Activated naive CD4-positive, alpha-beta T cell treated with anti-CD3 and anti-CD28 coated beads, Interleukin-2, amount 50 U/mL, for 24 hours (primary cell): ENCODE measurements around the gene SHISA5.
"Not testable (repeated sequence)": the region's sequence is repeated elsewhere in the genome, so short reads cannot be mapped to it uniquely, and the experiment has no call there.

ENCODE experiments used
- H3K27ac Mint-ChIP-seq: one replicate; pipeline ENCODE4 v1.8.0; 2021; ENCODE audit warnings: mild to moderate bottlenecking, mixed read lengths
- H3K27me3 Mint-ChIP-seq: one replicate; pipeline ENCODE4 v1.8.0; 2021; ENCODE audit warnings: mixed read lengths
- H3K36me3 Mint-ChIP-seq: one replicate; pipeline ENCODE4 v1.8.0; 2021; ENCODE audit warnings: mixed read lengths
- H3K4me1 Mint-ChIP-seq: one replicate; pipeline ENCODE4 v1.8.0; 2021; ENCODE audit warnings: mixed read lengths
- H3K4me3 Mint-ChIP-seq: one replicate; pipeline ENCODE4 v1.8.0; 2021; ENCODE audit warnings: mild to moderate bottlenecking, mixed read lengths
- H3K9me3 Mint-ChIP-seq: one replicate; pipeline ENCODE4 v1.8.0; 2021; ENCODE audit warnings: mixed read lengths

The SHISA5 gene

GRCh38 chr3:48532271-48532976, 28.4 kb upstream of the SHISA5 start:
- no peak overlapping the region for H3K4me3 Mint-ChIP-seq
- H3K27ac Mint-ChIP-seq = no peak overlapping the region
- H3K27me3 Mint-ChIP-seq = no peaks in the 10 kb centered on the region
- no peaks in the 10 kb centered on the region for H3K36me3 Mint-ChIP-seq
- peaks cover 15% of the 10 kb centered on the region for H3K4me1 Mint-ChIP-seq
- H3K9me3 Mint-ChIP-seq = no peaks in the 10 kb centered on the region

GRCh38 chr3:48530701-48531100, 26.7 kb upstream of the SHISA5 start:
- H3K27me3 Mint-ChIP-seq, H3K4me3 Mint-ChIP-seq, H3K9me3 Mint-ChIP-seq, H3K36me3 Mint-ChIP-seq, H3K27ac Mint-ChIP-seq: not testable (repeated sequence)
- peaks cover 15% of the 10 kb centered on the region for H3K4me1 Mint-ChIP-seq

GRCh38 chr3:48528754-48529153, 24.8 kb upstream of the SHISA5 start:
- Mint-ChIP-seq H3K4me3 (no peak overlapping the region), H3K36me3 (no peaks in the 10 kb centered on the region), H3K9me3 (no peaks in the 10 kb centered on the region), H3K27me3 (no peaks in the 10 kb centered on the region), H3K27ac (no peak overlapping the region), H3K4me1 (peaks cover 7% of the 10 kb centered on the region)

- Mint-ChIP-seq H3K27ac (no peak overlapping the region), H3K4me1 (peaks cover 6% of the 10 kb centered on the region)
These were observed 24.1 kb upstream of the SHISA5 start for GRCh38 chr3:48528048-48528447.

GRCh38 chr3:48524970-48525369, 21.0 kb upstream of the SHISA5 start:
- H3K36me3 Mint-ChIP-seq = no peaks in the 10 kb centered on the region
- no peak overlapping the region for H3K4me3 Mint-ChIP-seq
- H3K27me3 Mint-ChIP-seq = no peaks in the 10 kb centered on the region
- no peaks in the 10 kb centered on the region for H3K9me3 Mint-ChIP-seq
- H3K27ac Mint-ChIP-seq = no peak overlapping the region
- H3K4me1 Mint-ChIP-seq = peaks cover 3% of the 10 kb centered on the region

More at GRCh38 chr3:48528048-48528447, 24.1 kb upstream of the SHISA5 start:
- no peaks in the 10 kb centered on the region for H3K36me3 Mint-ChIP-seq
- no peak overlapping the region for H3K4me3 Mint-ChIP-seq
- H3K9me3 Mint-ChIP-seq = no peaks in the 10 kb centered on the region
- H3K27me3 Mint-ChIP-seq = no peaks in the 10 kb centered on the region

GRCh38 chr3:48521635-48522034, 17.7 kb upstream of the SHISA5 start:
- Mint-ChIP-seq H3K27ac (no peak overlapping the region), H3K9me3 (no peaks in the 10 kb centered on the region), H3K4me3 (no peak overlapping the region), H3K4me1 (peaks cover 37% of the 10 kb centered on the region), H3K36me3 (no peaks in the 10 kb centered on the region), H3K27me3 (no peaks in the 10 kb centered on the region)

GRCh38 chr3:48519277-48519643, 15.3 kb upstream of the SHISA5 start:
- Mint-ChIP-seq H3K4me1 (peaks cover 59% of the 10 kb centered on the region), H3K27ac (no peak overlapping the region)

GRCh38 chr3:48518638-48519276, 14.8 kb upstream of the SHISA5 start:
- Mint-ChIP-seq H3K27ac (peak overlapping the region; percentile 41), H3K4me1 (peaks cover 64% of the 10 kb centered on the region)

More at GRCh38 chr3:48519277-48519643, 15.3 kb upstream of the SHISA5 start:
- Mint-ChIP-seq H3K36me3 (no peaks in the 10 kb centered on the region), H3K4me3 (no peak overlapping the region), H3K9me3 (no peaks in the 10 kb centered on the region), H3K27me3 (no peaks in the 10 kb centered on the region)

GRCh38 chr3:48518069-48518468, 14.1 kb upstream of the SHISA5 start:
- Mint-ChIP-seq H3K27me3 (no peaks in the 10 kb centered on the region), H3K4me3 (no peak overlapping the region), H3K36me3 (no peaks in the 10 kb centered on the region), H3K27ac (no peak overlapping the region), H3K4me1 (peaks cover 65% of the 10 kb centered on the region), H3K9me3 (no peaks in the 10 kb centered on the region)

More at GRCh38 chr3:48518638-48519276, 14.8 kb upstream of the SHISA5 start:
- Mint-ChIP-seq H3K4me3 (peak overlapping the region; percentile 47), H3K9me3 (no peaks in the 10 kb centered on the region), H3K27me3 (no peaks in the 10 kb centered on the region), H3K36me3 (no peaks in the 10 kb centered on the region)

- peaks cover 74% of the 10 kb centered on the region for H3K4me1 Mint-ChIP-seq
These were observed 12.6 kb upstream of the SHISA5 start for GRCh38 chr3:48516571-48516970.

GRCh38 chr3:48514431-48515227, 10.7 kb upstream of the SHISA5 start:
- Mint-ChIP-seq H3K36me3 (no peaks in the 10 kb centered on the region), H3K27me3 (no peaks in the 10 kb centered on the region), H3K9me3 (no peaks in the 10 kb centered on the region), H3K4me1 (peaks cover 75% of the 10 kb centered on the region), H3K27ac (no peak overlapping the region), H3K4me3 (peak overlapping the region; percentile 55)

More at GRCh38 chr3:48516571-48516970, 12.6 kb upstream of the SHISA5 start:
- no peaks in the 10 kb centered on the region for H3K36me3 Mint-ChIP-seq
- no peaks in the 10 kb centered on the region for H3K9me3 Mint-ChIP-seq
- H3K4me3 Mint-ChIP-seq = peak overlapping the region; percentile 7
- no peaks in the 10 kb centered on the region for H3K27me3 Mint-ChIP-seq
- H3K27ac Mint-ChIP-seq = peak overlapping the region; percentile 80

GRCh38 chr3:48511551-48511950, 7.6 kb upstream of the SHISA5 start:
- Mint-ChIP-seq H3K27ac (no peak overlapping the region), H3K4me3 (no peak overlapping the region), H3K36me3 (no peaks in the 10 kb centered on the region), H3K9me3 (no peaks in the 10 kb centered on the region), H3K4me1 (peaks cover 60% of the 10 kb centered on the region), H3K27me3 (no peaks in the 10 kb centered on the region)

- Mint-ChIP-seq H3K36me3 (no peaks in the 10 kb centered on the region), H3K4me1 (peaks cover 61% of the 10 kb centered on the region), H3K27ac (peak overlapping the region; percentile 62), H3K4me3 (peak overlapping the region; percentile 54), H3K27me3 (no peaks in the 10 kb centered on the region), H3K9me3 (no peaks in the 10 kb centered on the region)
These were observed 3.5 kb upstream of the SHISA5 start for GRCh38 chr3:48507256-48508061.

GRCh38 chr3:48505968-48506504, 2.1 kb upstream of the SHISA5 start:
- peaks cover 64% of the 10 kb centered on the region for H3K4me1 Mint-ChIP-seq

GRCh38 chr3:48505146-48505545, 1.2 kb upstream of the SHISA5 start:
- H3K4me1 Mint-ChIP-seq = peaks cover 65% of the 10 kb centered on the region
- H3K4me3 Mint-ChIP-seq = peak overlapping the region; percentile 34
- H3K36me3 Mint-ChIP-seq = no peaks in the 10 kb centered on the region
- H3K27me3 Mint-ChIP-seq = no peaks in the 10 kb centered on the region
- peak overlapping the region; percentile 72 for H3K27ac Mint-ChIP-seq
- H3K9me3 Mint-ChIP-seq = no peaks in the 10 kb centered on the region

More at GRCh38 chr3:48505968-48506504, 2.1 kb upstream of the SHISA5 start:
- H3K4me3 Mint-ChIP-seq = no peak overlapping the region
- H3K27me3 Mint-ChIP-seq = no peaks in the 10 kb centered on the region
- no peak overlapping the region for H3K27ac Mint-ChIP-seq
- H3K36me3 Mint-ChIP-seq = no peaks in the 10 kb centered on the region
- H3K9me3 Mint-ChIP-seq = no peaks in the 10 kb centered on the region
